Naive thymus-derived CD4-positive, alpha-beta T cell (primary cell): Measurements from ENCODE around the gene CTNNAL1. TPM values are rescaled to one million over a fixed set of nuclear protein-coding genes. Genes with fewer than 3 reads are reported as not detected.
"Not testable (repeated sequence)": the region's sequence is repeated elsewhere in the genome, so short reads cannot be mapped to it uniquely, and the experiment has no call there.

Source experiments
- ATAC-seq: fragments of 150-1000 bp; cut with Tn5 transposase; 2 replicates; pipeline ENCODE4 v1.10.0; 2021; ENCODE audit warnings: mild to moderate bottlenecking, moderate library complexity
- CTCF ChIA-PET: fragments of 350-600 bp; sonication (Branson Sonifier 250); formaldehyde crosslinking; loops from one replicate; lab custom pipeline; 2021; ENCODE audit warnings: antibody characterized with exemption; lab: Charles Lee
- POLR2A ChIA-PET: fragments of 350-600 bp; sonication (Branson Sonifier 250); formaldehyde crosslinking; loops from one replicate; lab custom pipeline; 2021; ENCODE audit warnings: antibody characterized with exemption, inconsistent platforms; lab: Charles Lee
- DNase-seq, 9 donors: peaks; one replicate each; pipeline versions ENCODE4 v3.0.0 to v3.0.0-alpha.2; 2020 to 2022; ENCODE audit warnings: mixed read lengths in 1 of 9
- H3K27ac ChIP-seq: one replicate; pipeline ENCODE4 v1.7.0; 2013; ENCODE audit warnings: mild to moderate bottlenecking, low read depth, low read length, moderate library complexity
- H3K27me3 ChIP-seq, 2 donors: one replicate each; pipeline ENCODE4 v1.7.0; 2013; ENCODE audit warnings: low read length in 2 of 2, mild to moderate bottlenecking in 2 of 2, moderate library complexity in 2 of 2; ENCODE audit not compliant: control insufficient read depth in 2 of 2, insufficient read depth in 2 of 2
- H3K36me3 ChIP-seq, 3 experiments: 1 replicate in 2 of 3; 2 replicates in 1 of 3; pipeline ENCODE4 v1.7.0; 2013; ENCODE audit warnings: low read length in 3 of 3, mild to moderate bottlenecking in 3 of 3, moderate library complexity in 1 of 3; ENCODE audit not compliant: insufficient read depth in 3 of 3, control insufficient read depth in 2 of 3
- H3K4me1 ChIP-seq, 2 donors: one replicate each; pipeline ENCODE4 v1.7.0; 2013; ENCODE audit warnings: low read length in 2 of 2, mild to moderate bottlenecking in 2 of 2, moderate library complexity in 1 of 2; ENCODE audit not compliant: control insufficient read depth in 2 of 2, insufficient read depth in 2 of 2
- H3K4me3 ChIP-seq: 2 replicates; pipeline ENCODE4 v1.7.0; 2013; ENCODE audit warnings: mild to moderate bottlenecking, low read length
- H3K9me3 ChIP-seq, 3 experiments: 1 replicate in 2 of 3; 2 replicates in 1 of 3; pipeline ENCODE4 v1.7.0; 2013; ENCODE audit warnings: low read length in 3 of 3; ENCODE audit not compliant: control insufficient read depth in 2 of 3
- H3K27ac Mint-ChIP-seq, 9 donors: one replicate each; pipeline ENCODE4 v1.8.0; 2020 to 2022; ENCODE audit warnings: mixed read lengths in 9 of 9, mild to moderate bottlenecking in 8 of 9, moderate library complexity in 5 of 9, inconsistent platforms in 2 of 9
- H3K27me3 Mint-ChIP-seq, 5 donors: one replicate each; pipeline ENCODE4 v1.8.0; 2021 to 2022; ENCODE audit warnings: mixed read lengths in 5 of 5, mild to moderate bottlenecking in 1 of 5
- H3K36me3 Mint-ChIP-seq, 5 donors: one replicate each; pipeline ENCODE4 v1.8.0; 2020 to 2022; ENCODE audit warnings: mixed read lengths in 5 of 5, mild to moderate bottlenecking in 3 of 5, inconsistent platforms in 1 of 5
- H3K4me1 Mint-ChIP-seq, 7 donors: one replicate each; pipeline ENCODE4 v1.8.0; 2020 to 2022; ENCODE audit warnings: mixed read lengths in 7 of 7, mild to moderate bottlenecking in 3 of 7, inconsistent platforms in 1 of 7
- H3K4me3 Mint-ChIP-seq, 10 donors: one replicate each; pipeline ENCODE4 v1.8.0; 2020 to 2022; ENCODE audit warnings: mild to moderate bottlenecking in 10 of 10, mixed read lengths in 10 of 10, moderate library complexity in 6 of 10, inconsistent platforms in 2 of 10
- H3K9me3 Mint-ChIP-seq, 11 donors: one replicate each; pipeline ENCODE4 v1.8.0; 2020 to 2022; ENCODE audit warnings: mixed read lengths in 11 of 11, mild to moderate bottlenecking in 4 of 11, inconsistent platforms in 1 of 11, moderate library complexity in 1 of 11
- intact Hi-C, 2 donors: fragments of 100-400 bp; cut with micrococcal nuclease; formaldehyde crosslinking; loops; one replicate each; pipeline ENCODE4 v1.15.1; 2023
- polyA plus RNA-seq, 2 donors: library from polyadenylated mRNA; unstranded; fragments of 300-500 nt; fragmentation: Illumina TruSeq; gene quantifications; one replicate each; pipeline ENCODE4 v1.2.3, GENCODE V29; 2021
- total RNA-seq, 6 experiments: library from RNA in 5 of 6; stranded (reverse) in 5 of 6; gene quantifications; 1 replicate in 5 of 6; 2 replicates in 1 of 6; pipeline ENCODE4 v1.2.3 and lab custom pipeline; 2021 to 2026

The CTNNAL1 gene
- total and polyA plus RNA-seq, 7 experiments from 2014 or later, result 0.77 to 9.9 (median 1.1) TPM

DNA sequence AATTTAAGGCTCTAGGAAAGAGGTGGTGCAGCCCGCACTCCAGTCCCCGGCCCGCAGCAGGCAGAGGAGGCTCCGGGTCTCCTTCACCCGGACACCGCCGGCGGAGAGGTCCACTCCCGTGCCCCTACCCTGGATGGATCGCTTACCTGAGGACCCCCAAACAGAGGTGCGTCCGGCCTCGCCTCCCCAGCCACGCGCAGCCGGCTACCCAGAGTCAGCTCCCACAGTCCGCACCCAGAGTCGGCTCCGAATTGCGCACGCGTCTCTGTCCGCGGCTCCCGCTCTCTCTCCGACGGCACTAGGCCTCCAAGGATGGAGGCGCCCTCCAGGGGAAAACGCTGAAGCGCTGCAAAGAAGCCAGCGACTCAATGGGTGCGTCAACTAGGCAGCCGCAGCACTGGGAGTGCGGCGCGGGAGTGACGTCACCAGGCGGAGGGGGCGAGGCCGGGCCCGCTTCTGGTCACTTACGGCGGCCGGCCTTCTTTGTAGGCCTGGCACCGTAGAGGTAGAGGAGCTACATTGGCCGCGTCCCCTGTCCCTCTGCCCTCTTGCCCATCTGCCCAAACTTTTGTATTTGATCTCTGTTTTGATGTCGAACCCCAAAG, 79.5 kb downstream of the CTNNAL1 start, which contains the start of gene ELP1:
TSS of gene ELP1 (minus strand) at position 407 of the 605 bp plus-strand sequence. CDS start 2,978 bp downstream, outside the sequence.
- POLR2A ChIA-PET, result interaction anchor here (0.6 to 1.2 kb wide), 3 partner anchors 10 to 186 kb away, joined by 3 to 4 read pairs (median 3); partner anchors contain the start of gene TMEM245

DNA sequence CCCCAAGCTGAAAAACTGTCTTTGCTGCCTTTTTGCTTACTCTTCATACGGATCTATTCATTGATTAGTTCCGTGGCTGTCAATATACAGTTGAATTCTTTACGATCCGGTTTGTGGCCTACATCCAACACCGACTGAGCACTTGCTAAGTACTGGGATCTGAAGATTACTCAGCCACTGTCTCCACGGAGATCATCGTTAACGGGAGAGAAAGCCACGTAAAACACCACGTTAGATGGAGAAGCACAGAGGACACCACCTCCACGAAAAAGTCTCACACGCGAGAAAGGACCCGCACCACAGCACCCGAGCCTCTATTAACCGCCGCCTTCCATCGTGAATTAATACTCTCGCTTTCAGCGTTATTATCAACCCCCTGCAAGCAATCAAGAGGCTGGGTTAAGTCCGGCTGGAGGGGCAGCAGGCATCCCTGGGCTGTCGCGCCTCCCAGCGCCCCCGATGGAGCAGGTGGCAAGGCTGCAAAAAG, 80.0 kb downstream of the CTNNAL1 start:
- H3K4me3 Mint-ChIP-seq, result peak overlapping the region; percentile 88 to 100 (median 99)
- peaks cover 29 to 59% (median 40%) of the 10 kb centered on the region in 7 donors for H3K4me1 Mint-ChIP-seq
- intact Hi-C loops, result loop anchor here (5.0 to 10.0 kb wide), 7 partner anchors 169 to 1441 kb away; partner anchors contain the start of genes TXN (in 2 of the 2) and EPB41L4B (in 1 of the 2)
- peaks cover 15 to 18% of the 10 kb centered on the region in 2 donors for H3K4me1 ChIP-seq
- H3K27me3 Mint-ChIP-seq, result no peaks in the 10 kb centered on the region
- peak overlapping the region; percentile 90 for H3K4me3 ChIP-seq
- DNase-seq (peak in 1 of 9 donors; percentile 7), ATAC-seq (no peak)
- H3K36me3 Mint-ChIP-seq, result peaks cover 2 to 20% (median 11%) of the 10 kb centered on the region in 5 donors
- H3K27ac Mint-ChIP-seq, result peak overlapping the region; percentile 96 to 99 (median 98)
- no peaks in the 10 kb centered on the region for H3K9me3 Mint-ChIP-seq
- ChIA-PET CTCF (no interaction called here), POLR2A (interaction anchor here (1.0 kb wide), 1 partner anchor 13 kb away, joined by 3 read pairs; no protein-coding TSS in a partner anchor)
- no peaks in the 10 kb centered on the region for H3K27me3 ChIP-seq
- peaks cover 2 to 6% (median 4%) of the 10 kb centered on the region in 3 experiments for H3K36me3 ChIP-seq
- H3K9me3 ChIP-seq, result no peaks in the 10 kb centered on the region
- H3K27ac ChIP-seq, result peak overlapping the region; percentile 92

More for the DNA sequence above, 79.5 kb downstream of the CTNNAL1 start, which contains the start of gene ELP1:
- CTCF ChIA-PET, result no interaction called here
- Mint-ChIP-seq H3K9me3 (no peaks in the 10 kb centered on the region), H3K27ac (peak within 1 kb of the TSS; percentile 96 to 99 (median 98)), H3K36me3 (peaks cover 0 to 15% (median 7%) of the 10 kb centered on the region in 5 donors), H3K4me3 (peak within 1 kb of the TSS; percentile 88 to 100 (median 99)), H3K4me1 (peaks cover 23 to 54% (median 38%) of the 10 kb centered on the region in 7 donors), H3K27me3 (no peaks in the 10 kb centered on the region)
- intact Hi-C loops, result loop anchor here (1.0 to 10.0 kb wide), 13 partner anchors 79 to 1651 kb away; partner anchors contain the start of genes CTNNAL1 (in 2 of the 2), EPB41L4B (in 2 of the 2), RAD23B (in 2 of the 2) and TXN (in 2 of the 2)
- ATAC-seq, result peak; percentile 91
- peak; percentile 88 to 93 (median 91) for DNase-seq
- Histone ChIP-seq H3K36me3 (peaks cover 0 to 6% (median 3%) of the 10 kb centered on the region in 3 experiments), H3K9me3 (no peaks in the 10 kb centered on the region), H3K27ac (peak within 1 kb of the TSS; percentile 92), H3K27me3 (no peaks in the 10 kb centered on the region), H3K4me1 (peaks cover 15 to 18% of the 10 kb centered on the region in 2 donors), H3K4me3 (peak within 1 kb of the TSS; percentile 90)

DNA sequence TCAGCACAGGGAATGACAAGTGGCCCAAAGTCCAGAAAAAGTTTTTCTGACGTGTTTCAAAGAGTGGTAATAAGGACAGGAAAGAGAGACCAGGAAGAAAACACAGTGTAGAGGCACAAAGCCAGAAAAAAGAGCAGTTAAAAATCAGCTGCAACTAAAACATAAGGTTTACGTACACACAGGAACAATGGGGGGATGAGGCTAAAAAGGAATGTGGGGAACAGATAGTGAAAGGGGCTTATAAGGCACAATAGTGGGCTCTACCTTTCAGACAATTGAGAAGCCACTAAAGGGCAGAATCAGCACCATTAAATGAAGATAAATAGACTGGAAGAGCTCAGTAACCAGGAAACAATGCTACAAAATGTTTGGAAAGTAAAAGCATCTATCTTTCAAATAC, 84.9 kb downstream of the CTNNAL1 start:
- Histone ChIP-seq H3K36me3 (peaks cover 24 to 43% (median 28%) of the 10 kb centered on the region in 3 experiments), H3K27me3 (no peaks in the 10 kb centered on the region), H3K9me3 (no peaks in the 10 kb centered on the region), H3K27ac (no peak overlapping the region), H3K4me1 (peaks cover 8 to 9% of the 10 kb centered on the region in 2 donors), H3K4me3 (no peak overlapping the region)
- POLR2A ChIA-PET, result interaction anchor here (0.8 kb wide), 1 partner anchor 86 kb away, joined by 3 read pairs; no protein-coding TSS in a partner anchor
- H3K4me3 Mint-ChIP-seq, result no peak overlapping the region
- peaks cover 36 to 62% (median 38%) of the 10 kb centered on the region in 5 donors for H3K36me3 Mint-ChIP-seq
- H3K27me3 Mint-ChIP-seq, result no peaks in the 10 kb centered on the region
- intact Hi-C loops, result no loop called here
- no peak overlapping the region for H3K27ac Mint-ChIP-seq
- no peak for ATAC-seq
- CTCF ChIA-PET, result interaction anchor here (0.6 kb wide), 1 partner anchor 22 kb away, joined by 3 read pairs; no protein-coding TSS in a partner anchor
- DNase-seq, result no peak
- H3K4me1 Mint-ChIP-seq, result peaks cover 20 to 50% (median 32%) of the 10 kb centered on the region in 7 donors
- H3K9me3 Mint-ChIP-seq, result no peaks in the 10 kb centered on the region

DNA sequence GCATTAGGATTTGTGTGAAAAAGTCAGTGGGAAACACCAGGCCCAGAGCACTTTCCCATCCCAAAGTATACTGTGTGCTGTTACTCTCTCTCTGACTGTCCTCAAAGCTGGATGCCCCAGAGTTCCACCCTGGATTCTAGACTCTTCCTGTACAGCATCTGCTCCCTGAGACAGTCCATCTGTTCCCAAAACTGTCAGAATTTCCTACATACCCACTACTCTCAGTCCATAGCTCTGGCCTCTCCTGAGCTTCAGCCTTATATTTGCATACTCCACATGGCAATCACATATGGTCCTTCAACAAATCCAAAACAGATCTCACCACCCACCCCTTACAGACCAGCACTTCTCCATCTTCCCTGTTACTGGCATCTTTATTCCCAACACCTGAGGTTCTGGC, 88.8 kb downstream of the CTNNAL1 start:
- H3K27ac Mint-ChIP-seq, result peak overlapping the region in 1 of 9 donors; percentile 2
- POLR2A ChIA-PET, result no interaction called here

GRCh38 chr9:108921200-108921599, 92.1 kb downstream of the CTNNAL1 start:
- Histone ChIP-seq H3K27ac (no peak overlapping the region), H3K36me3 (peaks cover 18 to 80% (median 36%) of the 10 kb centered on the region in 3 experiments), H3K27me3 (no peaks in the 10 kb centered on the region), H3K4me3 (no peak overlapping the region), H3K9me3 (no peaks in the 10 kb centered on the region), H3K4me1 (no peaks in the 10 kb centered on the region)
- Mint-ChIP-seq H3K4me3 (no peak overlapping the region), H3K27me3 (no peaks in the 10 kb centered on the region), H3K4me1 (peaks cover 0 to 12% (median 2%) of the 10 kb centered on the region in 7 donors), H3K9me3 (no peaks in the 10 kb centered on the region), H3K36me3 (peaks cover 18 to 73% (median 41%) of the 10 kb centered on the region in 5 donors), H3K27ac (no peak overlapping the region)
- CTCF ChIA-PET, result no interaction called here
- intact Hi-C loops, result no loop called here
- POLR2A ChIA-PET, result interaction anchor here (1.0 kb wide), 1 partner anchor 18 kb away, joined by 3 read pairs; no protein-coding TSS in a partner anchor
- no peak for ATAC-seq
- DNase-seq, result no peak

More for the DNA sequence above, 88.8 kb downstream of the CTNNAL1 start:
- Mint-ChIP-seq H3K4me3 (no peak overlapping the region), H3K9me3 (no peaks in the 10 kb centered on the region), H3K27me3 (no peaks in the 10 kb centered on the region), H3K36me3 (peaks cover 34 to 81% (median 53%) of the 10 kb centered on the region in 5 donors), H3K4me1 (peaks cover 6 to 22% (median 17%) of the 10 kb centered on the region in 7 donors)
- CTCF ChIA-PET, result interaction anchor here (0.6 kb wide), 2 partner anchors 25 to 38 kb away, joined by 3 to 4 read pairs; no protein-coding TSS in a partner anchor
- H3K36me3 ChIP-seq, result peaks cover 24 to 76% (median 37%) of the 10 kb centered on the region in 3 experiments
- H3K27ac ChIP-seq, result no peak overlapping the region
- intact Hi-C loops, result no loop called here
- ATAC-seq, result no peak
- no peak overlapping the region for H3K4me3 ChIP-seq
- no peaks in the 10 kb centered on the region for H3K4me1 ChIP-seq
- no peaks in the 10 kb centered on the region for H3K27me3 ChIP-seq
- no peak for DNase-seq
- no peaks in the 10 kb centered on the region for H3K9me3 ChIP-seq

DNA sequence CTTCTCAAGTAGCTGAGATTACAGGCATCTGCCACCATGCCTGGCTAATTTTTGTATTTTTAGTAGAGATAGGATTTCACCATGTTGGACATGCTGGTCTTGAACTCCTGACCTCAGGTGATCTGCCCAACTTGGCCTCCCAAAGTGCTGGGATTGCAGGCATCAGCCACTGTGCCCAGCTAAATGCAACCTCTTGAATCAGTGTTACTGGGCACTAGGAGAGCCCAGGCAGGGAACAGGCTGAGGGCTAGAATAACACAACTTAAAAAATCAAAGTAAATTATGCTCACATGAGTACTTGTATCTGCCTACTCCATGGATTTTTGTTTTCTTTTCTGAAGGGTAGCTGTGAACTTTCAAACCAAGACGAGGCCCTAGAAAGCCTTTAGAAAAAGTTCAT, 92.9 kb downstream of the CTNNAL1 start:
- ATAC-seq, result not testable (repeated sequence)

More for the DNA sequence above, 92.9 kb downstream of the CTNNAL1 start:
- H3K27ac Mint-ChIP-seq, H3K4me3 ChIP-seq, CTCF ChIA-PET, DNase-seq, H3K4me3 Mint-ChIP-seq, H3K9me3 ChIP-seq, intact Hi-C loops, H3K4me1 Mint-ChIP-seq, H3K27me3 Mint-ChIP-seq, H3K27ac ChIP-seq, H3K27me3 ChIP-seq, H3K9me3 Mint-ChIP-seq, H3K4me1 ChIP-seq: not testable (repeated sequence)
- peaks cover 11 to 73% (median 38%) of the 10 kb centered on the region in 5 donors for H3K36me3 Mint-ChIP-seq
- peaks cover 13 to 79% (median 34%) of the 10 kb centered on the region in 3 experiments for H3K36me3 ChIP-seq
- POLR2A ChIA-PET, result interaction anchor here (1.0 kb wide), 1 partner anchor 13 kb away, joined by 3 read pairs; the partner anchor contains the start of genes ABITRAM and ELP1
